ENCODE results near the gene ING5.

ING5 gene

GRCh38 chr2:241721852-241722251 is 20.0 kb downstream of the ING5 start:
- no peak for ATAC-seq
- no peak for TF ChIP-seq SNAI2 (CRISPR knock-in tag; IDR thresholded peaks at IDR 0.05)

- no peak for TF ChIP-seq ZNF565 (CRISPR knock-in tag; conservative IDR thresholded peaks at IDR 0.05; ENCODE audit: low read depth)
- TF ChIP-seq ZC3H10 (CRISPR knock-in tag; IDR thresholded peaks at IDR 0.05) = no peak
- no peak for TF ChIP-seq SNAI2 (CRISPR knock-in tag; IDR thresholded peaks at IDR 0.05)
- no peak for TF ChIP-seq POU6F1 (CRISPR knock-in tag; IDR thresholded peaks at IDR 0.05; ENCODE audit: borderline replicate concordance, low read depth)
- ATAC-seq = no peak
Observed at GRCh38 chr2:241722896-241723454, 21.1 kb downstream of the ING5 start.

GRCh38 chr2:241724259-241724974 is 22.6 kb downstream of the ING5 start:
- ATAC-seq = no peak
- no peak for TF ChIP-seq OSR1 (CRISPR knock-in tag; IDR thresholded peaks at IDR 0.05)
- TF ChIP-seq ZFP3 (CRISPR knock-in tag; IDR thresholded peaks at IDR 0.05) = no peak
- TF ChIP-seq ZFP30 (CRISPR knock-in tag; IDR thresholded peaks at IDR 0.05) = no peak

GRCh38 chr2:241724975-241725870 is 23.4 kb downstream of the ING5 start:
- TF ChIP-seq GLIS3 (CRISPR knock-in tag; IDR thresholded peaks at IDR 0.05) = no peak
- TF ChIP-seq ZNF8 (CRISPR knock-in tag; IDR thresholded peaks at IDR 0.05) = no peak
- TF ChIP-seq ISL1 (CRISPR knock-in tag; IDR thresholded peaks at IDR 0.05) = no peak
- TF ChIP-seq TSHZ2 (CRISPR knock-in tag; IDR thresholded peaks at IDR 0.05) = no peak
- no peak for TF ChIP-seq ARNTL (CRISPR knock-in tag; IDR thresholded peaks at IDR 0.05; ENCODE audit: borderline replicate concordance, low read depth)
- no peak for TF ChIP-seq ZFP30 (CRISPR knock-in tag; IDR thresholded peaks at IDR 0.05)
- TF ChIP-seq TCF4 (CRISPR knock-in tag; IDR thresholded peaks at IDR 0.05; ENCODE audit: borderline replicate concordance) = no peak
- no peak for TF ChIP-seq ZC3H10 (CRISPR knock-in tag; IDR thresholded peaks at IDR 0.05)
- TF ChIP-seq CREB5 (CRISPR knock-in tag; IDR thresholded peaks at IDR 0.05; ENCODE audit: low read depth) = no peak
- ATAC-seq = no peak

- TF ChIP-seq TSHZ2 (CRISPR knock-in tag; IDR thresholded peaks at IDR 0.05) = no peak
- TF ChIP-seq ZNF70 (CRISPR knock-in tag; IDR thresholded peaks at IDR 0.05) = no peak
- TF ChIP-seq ESRRG (CRISPR knock-in tag; IDR thresholded peaks at IDR 0.05) = no peak
- no peak for TF ChIP-seq ZNF8 (CRISPR knock-in tag; IDR thresholded peaks at IDR 0.05)
- TF ChIP-seq BACH2 (CRISPR knock-in tag; IDR thresholded peaks at IDR 0.05; ENCODE audit: borderline replicate concordance) = no peak
- no peak for TF ChIP-seq PATZ1 (CRISPR knock-in tag; IDR thresholded peaks at IDR 0.05; ENCODE audit: borderline replicate concordance)
- TF ChIP-seq ARNTL (CRISPR knock-in tag; IDR thresholded peaks at IDR 0.05; ENCODE audit: borderline replicate concordance, low read depth) = no peak
- no peak for TF ChIP-seq SNAI2 (CRISPR knock-in tag; IDR thresholded peaks at IDR 0.05)
- no peak for TF ChIP-seq PPARA (CRISPR knock-in tag; IDR thresholded peaks at IDR 0.05; ENCODE audit: borderline replicate concordance)
- no peak for TF ChIP-seq RARB (CRISPR knock-in tag; IDR thresholded peaks at IDR 0.05)
- TF ChIP-seq CSDC2 (CRISPR knock-in tag; IDR thresholded peaks at IDR 0.05) = no peak
- no peak for TF ChIP-seq TCF4 (CRISPR knock-in tag; IDR thresholded peaks at IDR 0.05; ENCODE audit: borderline replicate concordance)
- TF ChIP-seq ZFP3 (CRISPR knock-in tag; IDR thresholded peaks at IDR 0.05) = no peak
- ATAC-seq = no peak
Observed at GRCh38 chr2:241726459-241726858, 24.6 kb downstream of the ING5 start.

Measured in SK-N-SH treated with all-trans-retinoic acid at 6 μM for 48 hours (cell line).